Smooth muscle cell of the brain vasculature (primary cell): Measurements from ENCODE around the gene PPARA.
"Not testable (repeated sequence)": the region's sequence is repeated elsewhere in the genome, so short reads cannot be mapped to it uniquely, and the experiment has no call there.

Source experiments
- DNase-seq: peaks from one replicate; pipeline ENCODE4 v3.0.0-alpha.2; 2012; ENCODE audit warnings: low read depth, low spot score

PPARA gene

GRCh38 chr22:46241396-46242007, 91.2 kb downstream of the PPARA start:
- no peak for DNase-seq

DNA sequence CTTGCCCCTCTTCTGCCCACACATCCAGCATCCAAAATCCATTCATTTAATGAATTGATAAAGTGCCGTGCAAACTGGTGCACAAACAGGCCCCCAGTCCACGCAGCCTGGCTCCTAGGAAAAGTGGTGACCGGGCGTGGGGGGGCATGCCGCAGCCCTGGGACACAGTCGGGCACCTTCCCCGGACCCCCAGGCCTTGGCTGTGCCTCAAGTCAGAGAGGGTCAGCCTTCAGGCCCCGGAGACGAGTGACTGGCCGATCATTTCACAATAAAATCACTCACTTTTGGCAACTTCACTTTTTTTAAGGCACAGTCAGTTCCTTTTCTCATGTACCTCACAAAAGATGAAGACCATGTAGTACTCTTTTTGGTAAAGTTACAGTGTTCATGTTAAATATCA, 91.8 kb downstream of the PPARA start:
- no peak for DNase-seq

DNA sequence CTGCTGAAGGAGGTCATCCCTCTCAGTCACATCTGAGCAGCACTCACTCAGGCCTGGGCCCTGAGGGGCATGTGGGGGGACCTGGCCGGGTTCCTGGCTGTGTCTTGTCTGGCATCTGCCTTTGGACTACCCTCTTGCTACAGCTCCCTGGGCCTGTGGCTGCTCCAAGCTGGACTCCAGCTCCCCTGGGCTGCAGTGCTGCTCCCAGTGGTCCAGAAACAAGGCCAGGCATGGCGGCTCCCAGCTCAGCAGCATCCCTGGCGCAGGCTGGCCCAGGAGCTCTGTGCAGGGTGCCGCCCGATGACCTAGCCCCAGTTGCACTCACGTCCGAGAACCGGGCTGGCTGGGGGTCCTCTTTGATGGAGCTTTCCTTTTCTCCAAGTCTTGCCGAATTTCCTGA, 94.4 kb downstream of the PPARA start:
- DNase-seq: no peak

DNA sequence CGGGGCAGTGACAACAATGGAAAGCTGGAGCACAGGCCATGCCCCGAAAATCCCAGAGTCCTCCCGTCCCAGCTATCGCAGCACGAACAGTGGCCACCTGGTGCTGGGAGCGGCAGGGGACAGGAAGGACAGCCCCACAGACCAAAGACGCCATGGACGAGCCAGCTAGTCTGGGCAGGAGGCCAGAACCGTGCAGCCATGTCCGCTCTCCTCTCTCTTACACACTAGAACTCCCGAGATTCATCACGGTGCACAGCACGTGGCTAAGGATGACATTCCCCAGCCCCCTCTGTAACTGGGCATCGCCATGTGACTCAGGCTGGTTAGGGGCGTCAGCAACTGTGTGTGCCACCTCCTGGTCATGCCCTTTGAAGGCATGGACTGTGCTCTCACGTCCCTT, 95.2 kb downstream of the PPARA start:
- no peak for DNase-seq

- no peak for DNase-seq
These were observed 95.9 kb downstream of the PPARA start for GRCh38 chr22:46246178-46246577.

- no peak for DNase-seq
These were observed 97.2 kb downstream of the PPARA start for GRCh38 chr22:46247443-46247975.

DNA sequence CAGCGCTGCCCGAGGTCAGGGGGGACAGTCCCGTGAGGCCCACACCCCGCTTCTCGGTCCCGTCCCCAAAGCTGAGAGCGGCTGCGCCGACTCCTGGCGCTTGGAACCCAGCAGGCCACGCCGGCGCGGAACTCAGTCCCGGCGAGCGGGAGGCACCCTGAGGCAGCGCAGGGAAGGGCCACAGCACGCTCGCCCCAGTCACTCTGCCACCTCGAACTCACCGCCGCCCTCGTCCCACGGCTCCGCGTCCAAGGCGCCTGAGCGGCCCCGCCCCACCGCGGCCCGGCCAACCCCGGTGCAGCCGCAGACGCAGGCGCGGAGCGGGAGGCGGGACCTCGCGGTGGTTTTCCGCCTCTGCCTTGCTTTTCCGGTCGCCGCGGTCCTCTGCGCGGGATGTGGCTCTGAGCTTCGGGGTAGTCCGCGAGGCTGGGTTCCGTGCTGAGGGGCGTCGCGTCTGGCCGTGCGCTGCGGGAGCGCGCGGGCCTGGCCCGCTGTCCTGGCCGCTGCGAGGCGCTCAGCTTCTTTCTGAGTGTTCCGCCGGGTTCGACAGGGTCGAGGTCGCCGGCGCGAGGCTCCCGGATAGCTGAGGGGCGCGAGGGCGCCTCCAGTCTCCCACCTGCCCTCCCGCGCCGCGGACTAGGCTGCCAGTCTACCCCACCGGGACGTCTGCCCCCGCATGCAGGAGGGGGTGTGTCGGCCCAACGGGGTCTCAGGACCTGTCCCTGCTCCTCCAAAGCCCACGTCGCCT, 99.9 kb downstream of the PPARA start, which contains the start of gene CDPF1:
Gene CDPF1 (minus strand): TSS at position 259 of the 748 bp plus-strand sequence. CDS start 2,009 bp downstream, outside the sequence.
- peak; percentile 24 for DNase-seq

DNA sequence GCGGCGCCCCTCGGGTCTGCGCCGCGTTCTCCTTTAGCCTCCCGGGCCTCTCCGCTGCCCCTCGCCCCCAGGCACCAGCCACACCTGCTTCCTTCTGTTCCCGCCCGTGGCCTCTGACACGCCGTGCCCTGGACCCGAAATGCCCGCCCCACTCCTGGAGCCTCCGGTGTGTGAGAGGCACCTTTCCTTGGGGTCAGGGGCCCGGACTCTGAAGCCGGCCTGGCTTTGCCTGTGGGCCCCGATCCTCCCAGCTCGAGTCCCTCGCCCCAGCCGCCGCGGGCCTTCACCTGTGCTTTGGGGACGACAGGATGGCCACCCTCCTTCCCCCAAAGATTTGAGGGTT, 100.4 kb downstream of the PPARA start:
- DNase-seq: no peak

GRCh38 chr22:46251266-46251665, 100.9 kb downstream of the PPARA start:
- DNase-seq: no peak

GRCh38 chr22:46251816-46252380, 101.6 kb downstream of the PPARA start:
- DNase-seq: no peak

GRCh38 chr22:46256358-46256958, 106.1 kb downstream of the PPARA start:
- DNase-seq: no peak

- no peak for DNase-seq
These were observed 109.0 kb downstream of the PPARA start for GRCh38 chr22:46259374-46259773.

DNA sequence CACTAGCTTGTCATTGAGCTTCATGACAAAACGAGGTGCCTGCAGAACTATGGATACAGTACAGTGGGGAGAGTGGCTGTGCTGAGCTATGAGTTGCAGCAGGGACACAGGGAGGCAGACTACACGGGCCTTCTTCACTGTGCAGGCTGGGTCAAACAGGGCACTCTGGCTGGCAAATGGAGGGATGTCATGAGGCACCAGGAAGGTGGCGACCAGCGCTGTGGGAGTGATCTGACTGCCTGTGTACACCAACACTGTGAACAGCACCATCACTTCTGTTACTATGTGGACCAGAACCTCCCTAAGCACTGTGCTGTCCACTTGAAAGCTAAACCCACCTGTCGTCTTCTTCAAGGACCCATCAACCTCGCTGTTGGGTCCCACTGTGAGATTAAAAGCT, 109.7 kb downstream of the PPARA start:
- no peak for DNase-seq

GRCh38 chr22:46262449-46263215, 112.3 kb downstream of the PPARA start:
- DNase-seq: no peak

GRCh38 chr22:46263216-46263590, 112.9 kb downstream of the PPARA start, which contains the start of gene PKDREJ:
Gene PKDREJ (minus strand): TSS chr22:46263343. CDS start chr22:46263322, 21 bp downstream.
- no peak for DNase-seq

- not testable (repeated sequence) for DNase-seq
These were observed 114.2 kb downstream of the PPARA start for GRCh38 chr22:46264520-46264919.

DNA sequence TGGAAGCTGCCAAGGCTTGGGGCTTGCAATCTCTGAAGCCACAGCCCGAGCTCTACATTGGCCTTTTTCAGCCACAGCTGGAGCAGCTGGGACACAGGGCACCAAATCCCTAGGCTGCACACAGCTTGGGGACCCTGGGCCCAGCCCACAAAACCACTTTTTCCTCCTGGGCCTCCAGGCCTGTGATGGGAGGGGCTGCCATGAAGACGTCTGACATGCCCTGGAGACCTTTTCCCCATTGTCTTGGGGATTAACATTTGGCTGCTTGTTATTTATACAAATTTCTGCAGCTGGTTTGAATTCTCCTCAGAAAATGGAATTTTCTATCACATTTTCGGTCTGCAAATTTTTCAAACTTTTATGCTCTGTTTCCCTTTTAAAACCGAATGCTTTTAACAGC, 115.3 kb downstream of the PPARA start:
- not testable (repeated sequence) for DNase-seq

- no peak for DNase-seq
These were observed 117.3 kb downstream of the PPARA start, which contains the start of gene TTC38 for GRCh38 chr22:46267431-46268279. Gene TTC38 (plus strand): TSS chr22:46268008. CDS start chr22:46268040, 32 bp downstream.

GRCh38 chr22:46269564-46269963, 119.2 kb downstream of the PPARA start:
- no peak for DNase-seq

GRCh38 chr22:46272196-46272595, 121.9 kb downstream of the PPARA start:
- no peak for DNase-seq
